ENCODE measurements around the gene AFAP1L1.

AFAP1L1 gene

DNA sequence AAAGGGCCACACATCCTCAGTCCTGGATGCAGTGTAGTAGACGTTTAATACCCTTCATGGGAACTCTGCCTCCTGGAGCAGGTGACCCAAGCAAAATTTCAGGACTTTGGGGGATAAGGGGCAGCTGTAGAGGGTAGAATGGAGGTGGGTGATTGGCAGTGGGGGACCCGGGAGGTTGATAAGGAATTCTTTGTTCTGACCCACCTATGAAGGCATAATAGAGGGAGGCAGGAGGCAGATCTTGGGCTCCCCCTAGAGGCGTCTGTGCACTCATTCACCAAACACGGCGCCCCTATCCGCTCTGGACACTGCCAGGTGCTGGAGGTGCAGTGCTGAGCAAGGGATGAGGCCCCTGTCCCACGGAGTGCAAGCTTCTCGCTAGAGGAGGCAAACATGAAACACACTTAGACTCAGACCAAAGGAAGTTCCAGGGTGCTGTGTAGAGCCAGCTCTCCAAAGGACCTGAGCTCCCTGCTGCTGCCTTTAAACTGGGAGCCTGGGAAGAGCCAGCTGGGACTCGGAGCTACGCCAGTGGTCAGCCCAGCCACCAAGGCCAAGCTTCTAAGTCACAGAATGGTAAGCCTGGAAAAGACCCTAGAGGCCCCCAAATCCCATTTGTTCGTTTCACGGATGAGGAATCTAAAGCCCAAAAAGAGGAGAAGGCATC lies 99.8 kb downstream of the AFAP1L1 start:
- H3K36me3 ChIP-seq (ENCODE audit: control insufficient read depth in 1 of 2, insufficient read depth in 2 of 2, low read depth in 1 of 2, low read length in 2 of 2): no peaks in the 10 kb centered on the region
- H4K8ac ChIP-seq (ENCODE audit: low read length): no peak overlapping the region
- H3K9me3 ChIP-seq (ENCODE audit: control insufficient read depth, low read length): no peaks in the 10 kb centered on the region
- H3K4me1 ChIP-seq (ENCODE audit: control insufficient read depth, insufficient read depth, low read depth, low read length): peaks cover 4% of the 10 kb centered on the region
- H2BK120ac ChIP-seq (ENCODE audit: low read depth, low read length): no peak overlapping the region
- no peak overlapping the region for H3K18ac ChIP-seq (ENCODE audit: low read depth in 1 of 2, low read length in 2 of 2)
- no peak overlapping the region for H3K4ac ChIP-seq (ENCODE audit: low read depth in 1 of 2, low read length in 2 of 2)
- H2AK5ac ChIP-seq (ENCODE audit: low read length, severe bottlenecking): no peak overlapping the region
- DNase-seq: peak; percentile 60
- H3K79me1 ChIP-seq (replicated peaks; ENCODE audit: low read length, poor library complexity, severe bottlenecking): no peaks in the 10 kb centered on the region
- no peak overlapping the region for H3K23ac ChIP-seq (ENCODE audit: low read length in 2 of 2)
- no peak overlapping the region for H3K27ac ChIP-seq (ENCODE audit: low read length, poor library complexity, severe bottlenecking)
- no peak overlapping the region for H3K4me3 ChIP-seq (ENCODE audit: insufficient read depth in 1 of 2, low read depth in 1 of 2, low read length in 2 of 2)
- H3K9ac ChIP-seq (ENCODE audit: low read length): no peak overlapping the region
- no peak overlapping the region for H2AFZ ChIP-seq (ENCODE audit: low read depth, low read length)
- H3K27me3 ChIP-seq (ENCODE audit: control insufficient read depth in 1 of 2, insufficient read depth in 1 of 2, low read length in 2 of 2): peaks cover 4 to 15% of the 10 kb centered on the region in 2 experiments
- peak overlapping the region; percentile 49 for H2BK15ac ChIP-seq (ENCODE audit: low read depth, poor library complexity, severe bottlenecking)
- H3K4me2 ChIP-seq (ENCODE audit: low read length, poor library complexity, severe bottlenecking): no peak overlapping the region
- 42% methylated on average over 10 of the region's 12 CpGs for WGBS
- H4K91ac ChIP-seq (ENCODE audit: low read length): no peak overlapping the region
- no peak overlapping the region for H3K14ac ChIP-seq (ENCODE audit: low read length in 2 of 2)
- H2BK5ac ChIP-seq (ENCODE audit: low read depth, low read length, poor library complexity, severe bottlenecking): no peak overlapping the region
- no peak overlapping the region for H2BK12ac ChIP-seq (ENCODE audit: low read length in 2 of 2)

DNA sequence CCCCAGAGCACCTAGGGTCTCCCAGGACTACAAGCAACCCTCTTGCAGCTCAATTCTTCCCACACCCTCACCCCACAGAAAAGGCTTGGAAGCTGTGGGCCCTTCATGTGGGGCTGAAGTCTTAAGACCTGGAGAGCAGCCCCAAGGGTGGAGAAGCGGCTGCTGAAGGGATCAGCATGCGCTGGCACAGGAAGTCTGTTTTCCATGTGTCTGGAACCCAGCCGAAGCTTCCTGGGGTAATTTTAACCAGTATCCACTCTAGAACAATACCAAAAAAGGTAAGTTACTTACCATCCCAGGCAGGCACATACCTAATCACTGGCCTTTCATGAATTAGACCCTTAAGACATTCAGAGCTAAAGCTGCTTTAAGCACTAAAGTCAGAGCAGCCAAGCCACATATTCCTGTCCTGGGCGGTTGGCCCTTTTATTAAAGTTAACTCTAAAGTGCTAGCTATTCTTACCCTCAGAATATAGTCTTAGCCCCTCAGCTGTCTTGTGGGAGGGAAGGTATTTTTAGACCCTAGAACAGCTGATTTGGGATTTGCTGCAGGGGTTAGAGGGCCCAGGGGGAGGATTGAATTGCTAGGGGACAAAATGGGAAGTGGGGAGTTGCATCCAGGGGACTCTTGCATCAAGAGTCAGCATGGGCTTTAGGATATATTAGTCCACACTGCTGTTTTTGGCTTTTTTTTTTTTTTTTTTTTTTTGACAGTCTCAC lies 100.6 kb downstream of the AFAP1L1 start:
- Histone ChIP-seq H3K23ac (ENCODE audit: low read length in 2 of 2) (no peak overlapping the region), H3K36me3 (ENCODE audit: control insufficient read depth in 1 of 2, insufficient read depth in 2 of 2, low read depth in 1 of 2, low read length in 2 of 2) (no peaks in the 10 kb centered on the region), H3K18ac (ENCODE audit: low read depth in 1 of 2, low read length in 2 of 2) (no peak overlapping the region), H3K4me2 (ENCODE audit: low read length, poor library complexity, severe bottlenecking) (no peak overlapping the region), H4K8ac (ENCODE audit: low read length) (no peak overlapping the region), H3K79me1 (replicated peaks; ENCODE audit: low read length, poor library complexity, severe bottlenecking) (no peaks in the 10 kb centered on the region), H3K4me1 (ENCODE audit: control insufficient read depth, insufficient read depth, low read depth, low read length) (peaks cover 4% of the 10 kb centered on the region), H3K4ac (ENCODE audit: low read depth in 1 of 2, low read length in 2 of 2) (no peak overlapping the region), H2AK5ac (ENCODE audit: low read length, severe bottlenecking) (no peak overlapping the region), H2BK15ac (ENCODE audit: low read depth, poor library complexity, severe bottlenecking) (no peak overlapping the region), H4K91ac (ENCODE audit: low read length) (no peak overlapping the region), H2BK12ac (ENCODE audit: low read length in 2 of 2) (no peak overlapping the region), H2BK120ac (ENCODE audit: low read depth, low read length) (no peak overlapping the region), H2AFZ (ENCODE audit: low read depth, low read length) (no peak overlapping the region), H3K14ac (ENCODE audit: low read length in 2 of 2) (no peak overlapping the region), H3K27ac (ENCODE audit: low read length, poor library complexity, severe bottlenecking) (no peak overlapping the region), H3K9ac (ENCODE audit: low read length) (no peak overlapping the region), H3K4me3 (ENCODE audit: insufficient read depth in 1 of 2, low read depth in 1 of 2, low read length in 2 of 2) (no peak overlapping the region), H3K9me3 (ENCODE audit: control insufficient read depth, low read length) (no peaks in the 10 kb centered on the region), H3K27me3 (ENCODE audit: control insufficient read depth in 1 of 2, insufficient read depth in 1 of 2, low read length in 2 of 2) (peaks cover 4 to 22% of the 10 kb centered on the region in 2 experiments), H2BK5ac (ENCODE audit: low read depth, low read length, poor library complexity, severe bottlenecking) (no peak overlapping the region)
- WGBS: 82% methylated on average over 3 of the region's 4 CpGs
- no peak for DNase-seq

DNA sequence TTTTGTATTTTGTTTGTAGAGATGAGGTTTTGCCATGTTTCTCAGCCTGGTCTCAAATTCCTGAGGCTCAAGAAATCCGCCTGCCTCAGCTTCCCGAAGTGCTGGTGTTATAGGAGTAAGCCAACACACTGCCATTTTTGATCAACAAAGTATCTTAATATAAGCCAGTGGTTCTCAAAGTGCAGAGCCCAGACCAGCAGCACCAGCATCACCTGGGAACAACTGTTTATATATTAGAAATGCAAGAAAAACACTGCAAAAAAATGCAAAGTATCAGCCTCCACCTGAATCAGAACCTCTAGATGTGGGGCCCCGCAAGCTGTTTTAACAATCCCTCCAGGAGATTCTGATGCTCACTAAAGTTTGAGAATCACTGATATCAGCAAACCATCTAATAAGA lies 101.3 kb downstream of the AFAP1L1 start:
- Histone ChIP-seq H3K23ac (ENCODE audit: low read length in 2 of 2) (no peak overlapping the region), H3K36me3 (ENCODE audit: control insufficient read depth in 1 of 2, insufficient read depth in 2 of 2, low read depth in 1 of 2, low read length in 2 of 2) (no peaks in the 10 kb centered on the region), H2BK12ac (ENCODE audit: low read length in 2 of 2) (no peak overlapping the region), H3K4me3 (ENCODE audit: insufficient read depth in 1 of 2, low read depth in 1 of 2, low read length in 2 of 2) (no peak overlapping the region), H3K79me1 (replicated peaks; ENCODE audit: low read length, poor library complexity, severe bottlenecking) (no peaks in the 10 kb centered on the region), H3K18ac (ENCODE audit: low read depth in 1 of 2, low read length in 2 of 2) (no peak overlapping the region), H3K4ac (ENCODE audit: low read depth in 1 of 2, low read length in 2 of 2) (no peak overlapping the region), H2AFZ (ENCODE audit: low read depth, low read length) (no peak overlapping the region), H2BK120ac (ENCODE audit: low read depth, low read length) (no peak overlapping the region), H3K27me3 (ENCODE audit: control insufficient read depth in 1 of 2, insufficient read depth in 1 of 2, low read length in 2 of 2) (peaks cover 4 to 22% of the 10 kb centered on the region in 2 experiments), H3K14ac (ENCODE audit: low read length in 2 of 2) (no peak overlapping the region), H4K91ac (ENCODE audit: low read length) (no peak overlapping the region), H2BK15ac (ENCODE audit: low read depth, poor library complexity, severe bottlenecking) (no peak overlapping the region), H4K8ac (ENCODE audit: low read length) (no peak overlapping the region), H3K9me3 (ENCODE audit: control insufficient read depth, low read length) (no peaks in the 10 kb centered on the region), H2AK5ac (ENCODE audit: low read length, severe bottlenecking) (no peak overlapping the region), H3K4me1 (ENCODE audit: control insufficient read depth, insufficient read depth, low read depth, low read length) (peaks cover under 1% of the 10 kb centered on the region), H3K27ac (ENCODE audit: low read length, poor library complexity, severe bottlenecking) (no peak overlapping the region), H3K9ac (ENCODE audit: low read length) (no peak overlapping the region), H2BK5ac (ENCODE audit: low read depth, low read length, poor library complexity, severe bottlenecking) (no peak overlapping the region), H3K4me2 (ENCODE audit: low read length, poor library complexity, severe bottlenecking) (no peak overlapping the region)
- WGBS: 100% methylated on average over 3 of the region's 3 CpGs
- no peak for DNase-seq

DNA sequence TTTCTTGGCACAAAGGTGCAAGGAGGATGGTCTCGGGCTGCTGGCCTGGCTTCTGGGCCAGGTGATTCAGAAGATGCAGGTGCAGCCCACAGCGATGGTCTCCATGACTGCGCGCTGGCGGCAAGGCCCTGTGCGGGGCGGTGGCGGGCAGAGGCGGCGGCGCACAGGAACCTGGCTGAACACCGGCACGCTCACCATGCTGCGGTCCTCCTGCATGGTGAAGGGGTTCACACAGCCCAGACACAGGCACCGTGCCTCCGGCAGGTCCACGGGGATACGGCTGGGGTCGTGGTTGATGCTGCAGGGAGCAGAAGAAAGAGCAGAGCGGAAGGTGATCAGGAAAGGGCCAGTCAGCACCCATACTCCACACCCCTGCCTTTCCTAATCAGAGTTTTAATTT lies 102.6 kb downstream of the AFAP1L1 start:
- Histone ChIP-seq H4K91ac (ENCODE audit: low read length) (peak overlapping the region; percentile 61), H3K23ac (ENCODE audit: low read length in 2 of 2) (no peak overlapping the region), H2AK5ac (ENCODE audit: low read length, severe bottlenecking) (no peak overlapping the region), H2AFZ (ENCODE audit: low read depth, low read length) (no peak overlapping the region), H2BK5ac (ENCODE audit: low read depth, low read length, poor library complexity, severe bottlenecking) (no peak overlapping the region), H3K9ac (ENCODE audit: low read length) (no peak overlapping the region), H3K79me1 (replicated peaks; ENCODE audit: low read length, poor library complexity, severe bottlenecking) (no peaks in the 10 kb centered on the region), H4K8ac (ENCODE audit: low read length) (no peak overlapping the region), H3K4ac (ENCODE audit: low read depth in 1 of 2, low read length in 2 of 2) (no peak overlapping the region), H3K18ac (ENCODE audit: low read depth in 1 of 2, low read length in 2 of 2) (no peak overlapping the region), H3K4me2 (ENCODE audit: low read length, poor library complexity, severe bottlenecking) (no peak overlapping the region), H3K36me3 (ENCODE audit: control insufficient read depth in 1 of 2, insufficient read depth in 2 of 2, low read depth in 1 of 2, low read length in 2 of 2) (no peaks in the 10 kb centered on the region), H2BK15ac (ENCODE audit: low read depth, poor library complexity, severe bottlenecking) (no peak overlapping the region), H2BK120ac (ENCODE audit: low read depth, low read length) (no peak overlapping the region), H3K9me3 (ENCODE audit: control insufficient read depth, low read length) (no peaks in the 10 kb centered on the region), H3K27me3 (ENCODE audit: control insufficient read depth in 1 of 2, insufficient read depth in 1 of 2, low read length in 2 of 2) (peaks cover 4 to 22% of the 10 kb centered on the region in 2 experiments), H3K14ac (ENCODE audit: low read length in 2 of 2) (peak overlapping the region in 1 of 2 experiments; percentile 44), H2BK12ac (ENCODE audit: low read length in 2 of 2) (peak overlapping the region in 1 of 2 experiments; percentile 61), H3K4me3 (ENCODE audit: insufficient read depth in 1 of 2, low read depth in 1 of 2, low read length in 2 of 2) (no peak overlapping the region), H3K4me1 (ENCODE audit: control insufficient read depth, insufficient read depth, low read depth, low read length) (no peaks in the 10 kb centered on the region), H3K27ac (ENCODE audit: low read length, poor library complexity, severe bottlenecking) (no peak overlapping the region)
- DNase-seq: no peak
- WGBS: 93% methylated on average over 18 of the region's 20 CpGs
